SH-SY5Y (cell line): ENCODE data around the gene CBFA2T3.

Source experiments
- GATA2 ChIP-seq: IDR thresholded peaks from 2 replicates; pipeline ENCODE4 v1.6.1; 2011; ENCODE audit warnings: mild to moderate bottlenecking, low read depth, low read length
- GATA3 ChIP-seq: IDR thresholded peaks from 2 replicates; pipeline ENCODE4 v1.6.1; 2011; ENCODE audit warnings: low read depth, mild to moderate bottlenecking, low read length, moderate library complexity

GRCh38 chr16:88914750-88915368 lies 62.1 kb downstream of the CBFA2T3 start:
- TF ChIP-seq GATA2 (no peak), GATA3 (no peak)
